K562 (cell line): ENCODE results near the gene KDF1. TPM values are rescaled to one million over a fixed set of nuclear protein-coding genes. Genes with fewer than 3 reads are reported as not detected.

Experiments used
- ATAC-seq: fragments of 200-7000 bp; cut with Tn5 transposase; 3 replicates; pipeline ENCODE4 v1.9.1; 2020; ENCODE audit warnings: moderate library complexity
- BruUV-seq: library from RNA; stranded (reverse); fragments of 400-500 nt; replicated peaks from 2 replicates; lab custom pipeline; 2021; lab: Mats Ljungman, UMichigan
- CTCF ChIA-PET: fragments of 300-600 bp; formaldehyde crosslinking; extraction: SDS; loops from one replicate; lab custom pipeline; 2021; ENCODE audit warnings: low intra/inter-chr PET ratio; lab: Yijun Ruan, JAX
- POLR2A ChIA-PET: fragments of 300-600, 350-650 bp; sonication (Branson Sonifier 250); formaldehyde crosslinking; extraction: SDS; loops from one replicate; lab custom pipeline; 2021; ENCODE audit warnings: antibody characterized with exemption, inconsistent platforms; lab: Yijun Ruan, JAX
- DNase-seq, 4 experiments: peaks; one replicate each; pipeline versions ENCODE4 v3.0.0 to v3.0.0-alpha.2; 2011 to 2018; ENCODE audit warnings: low spot score in 3 of 4, mixed read lengths in 3 of 4; ENCODE audit errors: extremely low read depth in 1 of 4
- FAIRE-seq: peaks from 2 replicates; lab custom pipeline; 2011; peaks lifted over from hg19 to GRCh38; lab: Jason Lieb, UNC
- H2AFZ ChIP-seq: 2 replicates; pipeline ENCODE4 v1.6.0; 2011; ENCODE audit warnings: low read depth, low read length, control low read depth, inconsistent platforms
- H3K27ac ChIP-seq: fragments of 200-600 bp; 3 replicates; pipeline ENCODE4 v1.8.0; 2011; ENCODE audit warnings: low read depth, mild to moderate bottlenecking, control low read depth, inconsistent platforms, low read length, moderate library complexity, mixed read lengths; ENCODE audit errors: extremely low read depth
- H3K27me3 ChIP-seq, 2 experiments: fragments of 300-600 bp in 1 of 2; 2 replicates in 1 of 2; 3 replicates in 1 of 2; pipeline versions ENCODE4 v1.6.0 to v1.8.0; 2011; ENCODE audit warnings: inconsistent platforms in 2 of 2, low read length in 2 of 2, mild to moderate bottlenecking in 1 of 2, mixed read lengths in 1 of 2, moderate library complexity in 1 of 2; ENCODE audit not compliant: control insufficient read depth in 2 of 2, insufficient read depth in 2 of 2
- H3K36me3 ChIP-seq: fragments of 300-600 bp; 3 replicates; pipeline ENCODE4 v1.8.0; 2011; ENCODE audit warnings: mild to moderate bottlenecking, low read length, inconsistent platforms; ENCODE audit not compliant: control insufficient read depth, insufficient read depth
- H3K4me1 ChIP-seq, 2 experiments: fragments of 200-600 bp in 1 of 2; replicated peaks in 1 of 2; 2 replicates in 1 of 2; 3 replicates in 1 of 2; pipeline versions ENCODE4 v1.5.1 to v1.8.0; 2011; ENCODE audit warnings: inconsistent platforms in 2 of 2, low read length in 2 of 2, mild to moderate bottlenecking in 1 of 2, mixed read lengths in 1 of 2, moderate library complexity in 1 of 2; ENCODE audit not compliant: control insufficient read depth in 2 of 2, insufficient read depth in 2 of 2
- H3K4me2 ChIP-seq: 2 replicates; pipeline ENCODE4 v1.6.1; 2011; ENCODE audit warnings: low read length, control low read depth, inconsistent platforms, mixed read lengths; ENCODE audit not compliant: insufficient read depth
- H3K4me3 ChIP-seq: fragments of 200-600 bp; sonication (generic), shearing (Covaris generic); 2 replicates; pipeline ENCODE4 v1.5.1; 2016; ENCODE audit warnings: control low read depth, inconsistent platforms
- H3K79me2 ChIP-seq: fragments of 200-600 bp; 3 replicates; pipeline ENCODE4 v1.8.0; 2011; ENCODE audit warnings: low read length, inconsistent platforms; ENCODE audit not compliant: control insufficient read depth, insufficient read depth
- H3K9ac ChIP-seq, 2 experiments: 2 replicates each; pipeline versions ENCODE4 v1.6.0 to v1.6.1; 2011; ENCODE audit warnings: low read depth in 2 of 2, low read length in 2 of 2, control low read depth in 1 of 2, inconsistent platforms in 1 of 2, mild to moderate bottlenecking in 1 of 2, mixed read lengths in 1 of 2; ENCODE audit not compliant: insufficient read depth in 1 of 2
- H3K9me1 ChIP-seq: one replicate; pipeline ENCODE4 v1.6.0; 2011; ENCODE audit warnings: inconsistent platforms, mild to moderate bottlenecking, low read length, moderate library complexity; ENCODE audit not compliant: control insufficient read depth, insufficient read depth
- H3K9me3 ChIP-seq: replicated peaks from 2 replicates; pipeline ENCODE4 v1.5.1; 2011; ENCODE audit warnings: low read depth, low read length, inconsistent platforms; ENCODE audit not compliant: control insufficient read depth, insufficient read depth
- H4K20me1 ChIP-seq: replicated peaks from 2 replicates; pipeline ENCODE4 v1.6.1; 2011; ENCODE audit warnings: low read length, inconsistent platforms, mixed read lengths; ENCODE audit not compliant: control insufficient read depth, insufficient read depth
- BACH1 ChIP-seq: fragments of 200-800 bp; sonication (Bioruptor generic); IDR thresholded peaks from 2 replicates; pipeline ENCODE4 v1.6.1; 2016; ENCODE audit warnings: missing genetic modification characterization, missing compliant biosample characterization
- E2F1 ChIP-seq: sonication (generic); formaldehyde crosslinking; IDR thresholded peaks from 2 replicates; pipeline ENCODE4 v1.8.1; 2023; ENCODE audit warnings: mild to moderate bottlenecking, missing genetic modification reagents, moderate library complexity
- EHMT2 ChIP-seq: fragments of 450-650 bp; IDR thresholded peaks from 2 replicates; pipeline ENCODE4 v1.6.1; 2018; ENCODE audit warnings: antibody characterized with exemption
- ERF ChIP-seq: fragments of 450-650 bp; formaldehyde crosslinking; IDR thresholded peaks from 2 replicates; pipeline ENCODE4 v1.4.0; 2020; ENCODE audit warnings: mild to moderate bottlenecking, mixed read lengths
- GATAD2B ChIP-seq: fragments of 450-650 bp; IDR thresholded peaks from 2 replicates; pipeline ENCODE4 v1.6.1; 2017; ENCODE audit warnings: mild to moderate bottlenecking, borderline replicate concordance
- STAT6 ChIP-seq: sonication (generic); formaldehyde crosslinking; IDR thresholded peaks from 2 replicates; pipeline ENCODE4 v1.8.1; 2023; ENCODE audit warnings: mild to moderate bottlenecking, missing genetic modification reagents
- TCF7 ChIP-seq: sonication (generic); IDR thresholded peaks from 2 replicates; pipeline ENCODE4 v1.6.1; 2016; ENCODE audit warnings: antibody characterized with exemption, borderline replicate concordance
- ZBTB17 ChIP-seq: fragments of 450-650 bp; formaldehyde crosslinking; IDR thresholded peaks from 2 replicates; pipeline ENCODE4 v1.4.0; 2020; ENCODE audit warnings: mild to moderate bottlenecking
- ZBTB49 ChIP-seq: sonication (generic); formaldehyde crosslinking; IDR thresholded peaks from 2 replicates; pipeline ENCODE4 v1.8.0; 2022; ENCODE audit warnings: missing genetic modification reagents, mild to moderate bottlenecking, borderline replicate concordance
- ZNF143 ChIP-seq: sonication (generic); formaldehyde crosslinking; IDR thresholded peaks from 2 replicates; pipeline ENCODE4 v1.9.0; 2022; ENCODE audit warnings: mild to moderate bottlenecking, missing genetic modification reagents
- ZNF717 ChIP-seq: fragments of 250-450 bp; sonication (Bioruptor Pico); IDR thresholded peaks from 2 replicates; pipeline ENCODE4 v1.5.0; 2021
- WGBS: fragments of 100-300 bp; shearing (Covaris generic); methylation state at CpG from one replicate; pipeline ENCODE4 v1.1.6; 2016; ENCODE audit warnings: low coverage, mixed read lengths; ENCODE audit not compliant: insufficient coverage; ENCODE audit errors: missing lambda C conversion rate; 5-methylcytosine and 5-hydroxymethylcytosine counted together
- in situ Hi-C: fragments of 300-500 bp; cut with MboI; formaldehyde crosslinking; loops from 4 replicates; pipeline ENCODE4 v1.15.0; 2018; ENCODE audit warnings: inconsistent platforms, mixed read lengths
- intact Hi-C: fragments of 100-400 bp; cut with micrococcal nuclease; formaldehyde crosslinking; loops from 2 replicates; pipeline ENCODE4 v1.14.2; 2022
- polyA plus RNA-seq, 8 experiments: library from polyadenylated mRNA; depleted of rRNA in 4 of 8; stranded (reverse) in 5 of 8; unstranded in 3 of 8; fragments of >200 nt; fragmentation: Nextera tagmentation in 2 of 8; fragmentation: Illumina TruSeq in 1 of 8; extraction: Ambion mirVana in 2 of 8; extraction: Trizol in 1 of 8; gene quantifications; 2 replicates each; pipeline versions ENCODE4 v1.2.1 to v1.2.3, GENCODE V29; 2011 to 2014; ENCODE audit warnings: inconsistent platforms in 1 of 8, missing spikeins in 1 of 8
- total RNA-seq, 7 experiments: library from RNA; depleted of rRNA in 6 of 7; stranded (reverse); fragments of >200 nt in 6 of 7; fragmentation: Illumina TruSeq in 2 of 7; extraction: Trizol in 2 of 7; gene quantifications; 2 replicates each; pipeline versions ENCODE4 v1.2.1 to v1.2.3, GENCODE V29; 2011 to 2021; ENCODE audit warnings: low replicate concordance in 1 of 7

KDF1 gene
- total and polyA plus RNA-seq, 9 of the 15 experiments (the other 6 are each of a cell fraction or from before 2014, with no cell fraction given), result 0.38 to 1.9 (median 0.83) TPM

GRCh38 chr1:26900815-26901511, 59.3 kb downstream of the KDF1 start:
- Histone ChIP-seq H3K27ac (peak overlapping the region; percentile 81), H4K20me1 (no peaks in the 10 kb centered on the region), H3K4me1 (peaks cover 9 to 18% of the 10 kb centered on the region in 2 experiments; a peak in 4 of 5 replicates), H3K4me3 (peak overlapping the region; percentile 91), H3K36me3 (peaks cover 22% of the 10 kb centered on the region), H3K9ac (peak overlapping the region; percentile 88 to 97), H3K9me1 (no peaks in the 10 kb centered on the region), H2AFZ (peak overlapping the region; percentile 94), H3K9me3 (no peaks in the 10 kb centered on the region), H3K79me2 (peaks cover 35% of the 10 kb centered on the region), H3K27me3 (no peaks in the 10 kb centered on the region; a peak in 1 of 5 replicates), H3K4me2 (peak overlapping the region; percentile 91)
- intact Hi-C loops, result loop anchor here (1.0 kb wide), 1 partner anchor 11 kb away; the partner anchor contains the start of gene GPN2
- FAIRE-seq (no peak), DNase-seq (no peak), ATAC-seq (peak; percentile 8; the same call in 2 of the 3 replicates)
- ChIA-PET POLR2A (interaction anchor here (0.6 to 5.8 kb wide), 15 partner anchors 8 to 401 kb away, joined by 3 to 110 read pairs (median 4); partner anchors contain the start of genes GPN2, NR0B2 and RPS6KA1), CTCF (interaction anchor here (0.6 kb wide), 1 partner anchor 11 kb away, joined by 4 read pairs; the partner anchor contains the start of gene GPN2)
- in situ Hi-C loops, result no loop called here
- WGBS, result 22% methylated on average over 13 of the region's 18 CpGs
- BruUV-seq, result TSS peak; percentile 95
- peak; percentile 21; the same call in 1 of the 2 replicates for TF ChIP-seq ZBTB17 (CRISPR knock-in tag)
- TF ChIP-seq STAT6 (CRISPR knock-in tag), result peak; percentile 18; the same call in 1 of the 2 replicates
- 0 out of 2 replicates have a peak, but pooled peaks have one; percentile 50 for TF ChIP-seq ZBTB49 (CRISPR knock-in tag)
- no peak for TF ChIP-seq TCF7
- TF ChIP-seq ZNF143 (CRISPR knock-in tag), result no peak
- TF ChIP-seq GATAD2B, result 0 out of 2 replicates have a peak, but pooled peaks have one; percentile 21
- TF ChIP-seq BACH1 (tag), result peak; percentile 61; the same call in 1 of the 2 replicates
- TF ChIP-seq ZNF717 (CRISPR knock-in tag), result 0 out of 2 replicates have a peak, but pooled peaks have one; percentile 68
- TF ChIP-seq ERF (CRISPR knock-in tag), result no peak
- TF ChIP-seq EHMT2, result 0 out of 2 replicates have a peak, but pooled peaks have one; percentile 20
- TF ChIP-seq E2F1 (CRISPR knock-in tag), result no peak
